ENCODE results near the gene CECR2.

GRCh38 chr22:17596226-17596625 lies 227.0 kb downstream of the CECR2 start:
- TF ChIP-seq EP300 (IDR thresholded peaks at IDR 0.05) = no peak
- no peak for TF ChIP-seq CTCF (IDR thresholded peaks at IDR 0.05)
